ENCODE results near the gene MED10.

Gene MED10

GRCh38 chr5:6377905-6378765 lies at the start of gene MED10:
Gene MED10, minus strand, starts transcription at chr5:6378547. Its CDS starts 64 bp downstream, at chr5:6378483.
- peak; percentile 52 for DNase-seq (ENCODE audit: low read depth, low spot score)
- TF ChIP-seq POLR2AphosphoS5 (IDR thresholded peaks at IDR 0.05; ENCODE audit: borderline replicate concordance, low read depth, low read length), result peak; percentile 94
- TF ChIP-seq EZH2 (IDR thresholded peaks at IDR 0.05), result no peak
- no peak for TF ChIP-seq FOXP2 (optimal IDR thresholded peaks at IDR 0.05; ENCODE audit: control extremely low read depth, extremely low read length, insufficient read depth)
- peaks cover 42% of the 10 kb centered on the region for H3K36me3 ChIP-seq (ENCODE audit: insufficient read depth, low read length)
- peak within 1 kb of the TSS; percentile 96 for H3K9ac ChIP-seq (ENCODE audit: insufficient read length)
- no peaks in the 10 kb centered on the region for H3K9me3 ChIP-seq (ENCODE audit: low read depth, low read length)
- H3K4me3 ChIP-seq, result peak within 1 kb of the TSS; percentile 95
- H3K27ac ChIP-seq, result peak within 1 kb of the TSS; percentile 57; the same call in 1 of the 2 replicates

- no peak overlapping the region for H3K4me3 ChIP-seq
- H3K36me3 ChIP-seq (ENCODE audit: insufficient read depth, low read length), result no peaks in the 10 kb centered on the region
- DNase-seq (ENCODE audit: low read depth, low spot score), result no peak
- no peak overlapping the region for H3K9ac ChIP-seq (ENCODE audit: insufficient read length)
- H3K27ac ChIP-seq, result no peak overlapping the region
- H3K9me3 ChIP-seq (ENCODE audit: low read depth, low read length), result no peaks in the 10 kb centered on the region
- TF ChIP-seq POLR2AphosphoS5 (IDR thresholded peaks at IDR 0.05; ENCODE audit: borderline replicate concordance, low read depth, low read length) (no peak), FOXP2 (optimal IDR thresholded peaks at IDR 0.05; ENCODE audit: control extremely low read depth, extremely low read length, insufficient read depth) (no peak)
Observed at GRCh38 chr5:6427694-6428093, 49.3 kb upstream of the MED10 start.

GRCh38 chr5:6424700-6425099 lies 46.4 kb upstream of the MED10 start:
- DNase-seq (ENCODE audit: low read depth, low spot score), result no peak
- no peak for TF ChIP-seq POLR2AphosphoS5 (IDR thresholded peaks at IDR 0.05; ENCODE audit: borderline replicate concordance, low read depth, low read length)
- TF ChIP-seq EZH2 (IDR thresholded peaks at IDR 0.05), result no peak
- TF ChIP-seq FOXP2 (optimal IDR thresholded peaks at IDR 0.05; ENCODE audit: control extremely low read depth, extremely low read length, insufficient read depth), result no peak
- Histone ChIP-seq H3K36me3 (ENCODE audit: insufficient read depth, low read length) (no peaks in the 10 kb centered on the region), H3K4me3 (no peak overlapping the region), H3K9me3 (ENCODE audit: low read depth, low read length) (no peaks in the 10 kb centered on the region), H3K9ac (ENCODE audit: insufficient read length) (no peak overlapping the region), H3K27ac (no peak overlapping the region)

GRCh38 chr5:6424110-6424659 lies 45.8 kb upstream of the MED10 start:
- TF ChIP-seq FOXP2 (optimal IDR thresholded peaks at IDR 0.05; ENCODE audit: control extremely low read depth, extremely low read length, insufficient read depth), result no peak
- TF ChIP-seq EZH2 (IDR thresholded peaks at IDR 0.05), result no peak
- TF ChIP-seq POLR2AphosphoS5 (IDR thresholded peaks at IDR 0.05; ENCODE audit: borderline replicate concordance, low read depth, low read length), result no peak
- Histone ChIP-seq H3K27ac (no peak overlapping the region), H3K9ac (ENCODE audit: insufficient read length) (no peak overlapping the region), H3K36me3 (ENCODE audit: insufficient read depth, low read length) (no peaks in the 10 kb centered on the region), H3K4me3 (no peak overlapping the region), H3K9me3 (ENCODE audit: low read depth, low read length) (no peaks in the 10 kb centered on the region)
- no peak for DNase-seq (ENCODE audit: low read depth, low spot score)

- TF ChIP-seq POLR2AphosphoS5 (IDR thresholded peaks at IDR 0.05; ENCODE audit: borderline replicate concordance, low read depth, low read length), result no peak
- TF ChIP-seq EZH2 (IDR thresholded peaks at IDR 0.05), result no peak
- no peak for TF ChIP-seq FOXP2 (optimal IDR thresholded peaks at IDR 0.05; ENCODE audit: control extremely low read depth, extremely low read length, insufficient read depth)
- no peak overlapping the region for H3K9ac ChIP-seq (ENCODE audit: insufficient read length)
- DNase-seq (ENCODE audit: low read depth, low spot score), result no peak
Observed at GRCh38 chr5:6423327-6424109, 45.2 kb upstream of the MED10 start.

GRCh38 chr5:6419340-6419852 lies 41.0 kb upstream of the MED10 start:
- Histone ChIP-seq H3K4me3 (no peak overlapping the region), H3K9me3 (ENCODE audit: low read depth, low read length) (no peaks in the 10 kb centered on the region), H3K36me3 (ENCODE audit: insufficient read depth, low read length) (no peaks in the 10 kb centered on the region), H3K9ac (ENCODE audit: insufficient read length) (no peak overlapping the region), H3K27ac (no peak overlapping the region)
- no peak for DNase-seq (ENCODE audit: low read depth, low spot score)
- TF ChIP-seq EZH2 (IDR thresholded peaks at IDR 0.05), result no peak

More at GRCh38 chr5:6423327-6424109, 45.2 kb upstream of the MED10 start:
- H3K36me3 ChIP-seq (ENCODE audit: insufficient read depth, low read length), result no peaks in the 10 kb centered on the region
- no peak overlapping the region for H3K4me3 ChIP-seq
- H3K9me3 ChIP-seq (ENCODE audit: low read depth, low read length), result no peaks in the 10 kb centered on the region
- H3K27ac ChIP-seq, result no peak overlapping the region

GRCh38 chr5:6418679-6419276 lies 40.4 kb upstream of the MED10 start:
- DNase-seq (ENCODE audit: low read depth, low spot score), result no peak
- Histone ChIP-seq H3K9me3 (ENCODE audit: low read depth, low read length) (no peaks in the 10 kb centered on the region), H3K27ac (no peak overlapping the region), H3K4me3 (no peak overlapping the region), H3K36me3 (ENCODE audit: insufficient read depth, low read length) (no peaks in the 10 kb centered on the region), H3K9ac (ENCODE audit: insufficient read length) (no peak overlapping the region)
- TF ChIP-seq POLR2AphosphoS5 (IDR thresholded peaks at IDR 0.05; ENCODE audit: borderline replicate concordance, low read depth, low read length) (no peak), FOXP2 (optimal IDR thresholded peaks at IDR 0.05; ENCODE audit: control extremely low read depth, extremely low read length, insufficient read depth) (no peak), EZH2 (IDR thresholded peaks at IDR 0.05) (no peak)

GRCh38 chr5:6417657-6418056 lies 39.3 kb upstream of the MED10 start:
- H3K27ac ChIP-seq, result no peak overlapping the region
- H3K4me3 ChIP-seq, result no peak overlapping the region
- H3K9me3 ChIP-seq (ENCODE audit: low read depth, low read length), result no peaks in the 10 kb centered on the region
- no peak for TF ChIP-seq EZH2 (IDR thresholded peaks at IDR 0.05)
- TF ChIP-seq FOXP2 (optimal IDR thresholded peaks at IDR 0.05; ENCODE audit: control extremely low read depth, extremely low read length, insufficient read depth), result no peak
- TF ChIP-seq POLR2AphosphoS5 (IDR thresholded peaks at IDR 0.05; ENCODE audit: borderline replicate concordance, low read depth, low read length), result no peak
- no peak for DNase-seq (ENCODE audit: low read depth, low spot score)
- no peaks in the 10 kb centered on the region for H3K36me3 ChIP-seq (ENCODE audit: insufficient read depth, low read length)
- no peak overlapping the region for H3K9ac ChIP-seq (ENCODE audit: insufficient read length)

Measured in SK-N-MC (cell line).